ENCODE data around the gene TRIP6.

DNA sequence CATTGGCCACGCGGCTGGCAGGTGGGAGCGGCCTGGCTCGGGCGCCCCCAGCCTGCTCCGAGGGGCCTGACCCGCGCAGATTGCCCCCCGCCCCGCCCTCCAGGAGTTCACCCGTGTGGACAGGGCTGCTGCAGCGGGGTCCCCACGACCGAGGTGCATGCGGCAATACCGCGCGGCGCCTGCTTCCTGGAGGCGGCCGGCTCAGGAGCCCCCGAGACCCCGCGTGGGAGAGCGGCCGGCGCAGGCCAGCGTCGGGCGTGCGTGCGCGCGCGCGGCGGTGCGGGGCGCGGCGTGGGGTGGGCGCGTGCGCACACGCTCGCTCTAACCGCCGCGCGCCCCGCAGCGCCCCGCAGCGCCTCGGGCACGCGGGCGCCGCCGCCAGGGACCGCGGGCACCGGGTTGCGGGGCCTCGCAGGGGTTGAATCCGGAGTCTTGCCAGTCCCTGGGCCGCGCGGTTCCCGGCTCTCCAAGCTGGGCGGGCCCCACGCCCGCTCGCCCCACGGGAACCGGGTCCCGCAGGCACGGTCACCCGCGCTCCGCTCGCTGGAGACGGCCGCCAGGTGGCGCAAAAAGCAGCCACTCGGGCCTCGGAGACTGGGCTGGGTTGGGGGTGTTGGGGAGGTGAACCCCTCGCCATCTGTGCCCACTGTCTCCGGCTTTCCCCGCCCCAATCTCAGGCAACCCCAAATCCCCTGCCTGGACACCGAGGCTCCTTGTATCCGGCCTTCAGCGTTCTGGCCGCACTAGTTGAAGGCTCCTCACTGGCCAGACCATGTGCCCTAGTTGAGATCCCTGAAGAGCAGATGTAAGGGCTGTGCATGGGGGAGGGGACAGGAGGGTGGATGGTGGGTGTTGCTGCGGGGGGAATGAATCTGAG, 29.8 kb downstream of the TRIP6 start:
- TF ChIP-seq, protein P1, sequence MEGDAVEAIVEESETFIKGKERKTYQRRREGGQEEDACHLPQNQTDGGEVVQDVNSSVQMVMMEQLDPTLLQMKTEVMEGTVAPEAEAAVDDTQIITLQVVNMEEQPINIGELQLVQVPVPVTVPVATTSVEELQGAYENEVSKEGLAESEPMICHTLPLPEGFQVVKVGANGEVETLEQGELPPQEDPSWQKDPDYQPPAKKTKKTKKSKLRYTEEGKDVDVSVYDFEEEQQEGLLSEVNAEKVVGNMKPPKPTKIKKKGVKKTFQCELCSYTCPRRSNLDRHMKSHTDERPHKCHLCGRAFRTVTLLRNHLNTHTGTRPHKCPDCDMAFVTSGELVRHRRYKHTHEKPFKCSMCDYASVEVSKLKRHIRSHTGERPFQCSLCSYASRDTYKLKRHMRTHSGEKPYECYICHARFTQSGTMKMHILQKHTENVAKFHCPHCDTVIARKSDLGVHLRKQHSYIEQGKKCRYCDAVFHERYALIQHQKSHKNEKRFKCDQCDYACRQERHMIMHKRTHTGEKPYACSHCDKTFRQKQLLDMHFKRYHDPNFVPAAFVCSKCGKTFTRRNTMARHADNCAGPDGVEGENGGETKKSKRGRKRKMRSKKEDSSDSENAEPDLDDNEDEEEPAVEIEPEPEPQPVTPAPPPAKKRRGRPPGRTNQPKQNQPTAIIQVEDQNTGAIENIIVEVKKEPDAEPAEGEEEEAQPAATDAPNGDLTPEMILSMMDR (IDR thresholded peaks at IDR 0.05; ENCODE audit: insufficient read depth, low read depth, low read length), result peak; percentile 43
- no peak for TF ChIP-seq EZH2 (IDR thresholded peaks at IDR 0.05; ENCODE audit: insufficient read depth, low read length)

All from astrocyte (in vitro differentiated cells and primary cell).